HG03060 (cell line): ENCODE data around the gene ARHGAP22.
"Not testable (repeated sequence)": the region's sequence is repeated elsewhere in the genome, so short reads cannot be mapped to it uniquely, and the experiment has no call there.

Experiments used
- ATAC-seq: cut with Tn5 transposase; IDR thresholded peaks from one replicate; pipeline ENCODE4 v1.9.1; 2021; ENCODE audit warnings: low read depth, moderate number of reproducible peaks; ENCODE audit not compliant: unreplicated experiment

The ARHGAP22 gene

GRCh38 chr10:48444861-48445841, 159.7 kb downstream of the ARHGAP22 start:
- ATAC-seq: no peak

GRCh38 chr10:48444266-48444665, 160.6 kb downstream of the ARHGAP22 start:
- no peak for ATAC-seq

GRCh38 chr10:48442809-48443177, 162.1 kb downstream of the ARHGAP22 start:
- no peak for ATAC-seq

- no peak for ATAC-seq
Observed at GRCh38 chr10:48442090-48442808, 162.6 kb downstream of the ARHGAP22 start.

GRCh38 chr10:48440771-48441170, 164.1 kb downstream of the ARHGAP22 start:
- no peak for ATAC-seq

- no peak for ATAC-seq
Observed at GRCh38 chr10:48439581-48440041, 165.3 kb downstream of the ARHGAP22 start.

- ATAC-seq: no peak
Observed at GRCh38 chr10:48439031-48439430, 165.8 kb downstream of the ARHGAP22 start.

GRCh38 chr10:48437546-48437945, 167.3 kb downstream of the ARHGAP22 start:
- no peak for ATAC-seq

GRCh38 chr10:48431871-48432270, 173.0 kb downstream of the ARHGAP22 start:
- ATAC-seq: no peak

- ATAC-seq: no peak
Observed at GRCh38 chr10:48430402-48430993, 174.4 kb downstream of the ARHGAP22 start.

GRCh38 chr10:48429309-48429708, 175.6 kb downstream of the ARHGAP22 start:
- no peak for ATAC-seq

GRCh38 chr10:48428896-48429295, 176.0 kb downstream of the ARHGAP22 start:
- no peak for ATAC-seq

GRCh38 chr10:48423884-48424283, 181.0 kb downstream of the ARHGAP22 start:
- ATAC-seq: no peak

GRCh38 chr10:48421862-48422261, 183.0 kb downstream of the ARHGAP22 start:
- not testable (repeated sequence) for ATAC-seq

GRCh38 chr10:48419714-48420113, 185.2 kb downstream of the ARHGAP22 start:
- ATAC-seq: no peak

GRCh38 chr10:48418189-48418788, 186.6 kb downstream of the ARHGAP22 start:
- ATAC-seq: no peak

- no peak for ATAC-seq
Observed at GRCh38 chr10:48417374-48417773, 187.5 kb downstream of the ARHGAP22 start.

- ATAC-seq: no peak
Observed at GRCh38 chr10:48416584-48417232, 188.2 kb downstream of the ARHGAP22 start.

- no peak for ATAC-seq
Observed at GRCh38 chr10:48414778-48415177, 190.1 kb downstream of the ARHGAP22 start.

GRCh38 chr10:48414160-48414559, 190.7 kb downstream of the ARHGAP22 start:
- ATAC-seq: no peak
